ENCODE measurements around the gene RNASEL. TPM values are rescaled to one million over a fixed set of nuclear protein-coding genes. Genes with fewer than 3 reads are reported as not detected.

Gene RNASEL
- polyA plus RNA-seq, 2 of the 4 experiments (the other 2 are of a cell fraction): 1.9 to 4.1 TPM

GRCh38 chr1:182569939-182570610 lies 19.0 kb downstream of the RNASEL start:
- Histone ChIP-seq H3K27ac (no peak overlapping the region), H3K4me1 (no peaks in the 10 kb centered on the region), H3K4me3 (no peak overlapping the region), H3K9me3 (no peaks in the 10 kb centered on the region), H3K4me2 (no peak overlapping the region)
- no peak for DNase-seq (ENCODE audit: low read depth in 1 of 2, low spot score in 1 of 2)
- WGBS (ENCODE audit: missing lambda C conversion rate): 77% methylated on average over 6 of the region's 6 CpGs
- TF ChIP-seq KDM5A (IDR thresholded peaks at IDR 0.05) (no peak), BCL3 (IDR thresholded peaks at IDR 0.05) (no peak), NR3C1 (IDR thresholded peaks at IDR 0.05) (no peak), RFX5 (IDR thresholded peaks at IDR 0.05) (no peak), EHF (CRISPR knock-in tag; IDR thresholded peaks at IDR 0.05) (no peak)
- POLR2A ChIA-PET: no interaction called here
- no peak for FAIRE-seq
- CTCF ChIA-PET: interaction anchor here (1.5 kb wide), 1 partner anchor 31 kb away, joined by 3 read pairs; no protein-coding TSS in a partner anchor
- ATAC-seq: no peak

- Histone ChIP-seq H3K4me3 (no peak overlapping the region), H3K27ac (no peak overlapping the region), H3K4me2 (no peak overlapping the region), H3K9me3 (no peaks in the 10 kb centered on the region), H3K4me1 (no peaks in the 10 kb centered on the region)
- FAIRE-seq (no peak), ATAC-seq (no peak), DNase-seq (ENCODE audit: low read depth in 1 of 2, low spot score in 1 of 2) (no peak)
- no peak for TF ChIP-seq HOXB5 (CRISPR knock-in tag; IDR thresholded peaks at IDR 0.05)
- TF ChIP-seq POLR2A (IDR thresholded peaks at IDR 0.05; ENCODE audit: low read length): no peak
- TF ChIP-seq NR3C1 (IDR thresholded peaks at IDR 0.05): no peak
- 59% methylated on average over 3 of the region's 3 CpGs for WGBS (ENCODE audit: missing lambda C conversion rate)
- CTCF ChIA-PET: no interaction called here
- POLR2A ChIA-PET: no interaction called here
Measured at GRCh38 chr1:182568647-182569284, 20.3 kb downstream of the RNASEL start.

GRCh38 chr1:182567629-182568028 lies 21.4 kb downstream of the RNASEL start:
- TF ChIP-seq HOXA7 (CRISPR knock-in tag; IDR thresholded peaks at IDR 0.05) (no peak), CHD2 (IDR thresholded peaks at IDR 0.05; ENCODE audit: low read length, partially characterized antibody) (no peak), ESRRA (IDR thresholded peaks at IDR 0.05; ENCODE audit: borderline replicate concordance, low read length) (no peak), ZC3H11A (IDR thresholded peaks at IDR 0.05) (no peak), E2F6 (IDR thresholded peaks at IDR 0.05; ENCODE audit: borderline replicate concordance, low read depth) (no peak), JUNB (IDR thresholded peaks at IDR 0.05) (no peak), ZSCAN20 (CRISPR knock-in tag; IDR thresholded peaks at IDR 0.05) (no peak), EHF (CRISPR knock-in tag; IDR thresholded peaks at IDR 0.05) (no peak), FOSL2 (IDR thresholded peaks at IDR 0.05) (no peak), FOSL2 (CRISPR knock-in tag; IDR thresholded peaks at IDR 0.05) (no peak), NPAS2 (CRISPR knock-in tag; IDR thresholded peaks at IDR 0.05; ENCODE audit: borderline replicate concordance) (no peak), USF2 (IDR thresholded peaks at IDR 0.05) (no peak), FOSB (CRISPR knock-in tag; IDR thresholded peaks at IDR 0.05) (no peak), REST (IDR thresholded peaks at IDR 0.05) (no peak), NR3C1 (IDR thresholded peaks at IDR 0.05) (no peak), BCL3 (IDR thresholded peaks at IDR 0.05) (no peak), TFCP2L1 (CRISPR knock-in tag; IDR thresholded peaks at IDR 0.05) (no peak), CHD4 (IDR thresholded peaks at IDR 0.05; ENCODE audit: borderline replicate concordance) (no peak), SREBF2 (IDR thresholded peaks at IDR 0.05) (no peak), MAZ (IDR thresholded peaks at IDR 0.05; ENCODE audit: borderline replicate concordance, low read depth, low read length) (no peak), GATA3 (IDR thresholded peaks at IDR 0.05; ENCODE audit: borderline replicate concordance) (no peak)
- H3K4me2 ChIP-seq: no peak overlapping the region
- no peak overlapping the region for H3K4me3 ChIP-seq
- WGBS (ENCODE audit: missing lambda C conversion rate): 62% methylated on average over 5 of the region's 5 CpGs
- H3K4me1 ChIP-seq: no peaks in the 10 kb centered on the region
- CTCF ChIA-PET: no interaction called here
- POLR2A ChIA-PET: no interaction called here
- ATAC-seq (no peak), DNase-seq (ENCODE audit: low read depth in 1 of 2, low spot score in 1 of 2) (no peak), FAIRE-seq (no peak)
- no peak overlapping the region for H3K27ac ChIP-seq
- no peaks in the 10 kb centered on the region for H3K9me3 ChIP-seq
